NCI-H2196 treated with DMSO at 0.1 percent for 48 hours (cell line): ENCODE measurements around the gene PTRHD1.
A peak's percentile ranks its signal among the peaks of the same experiment; 100 is the strongest.
"Not testable (repeated sequence)": the region's sequence is repeated elsewhere in the genome, so short reads cannot be mapped to it uniquely, and the experiment has no call there.

Source experiments
- DNase-seq: peaks from one replicate; lab custom pipeline; 2025; ENCODE audit not compliant: unreplicated experiment; lab: John Stamatoyannopoulos, UW

PTRHD1 gene, protein sequence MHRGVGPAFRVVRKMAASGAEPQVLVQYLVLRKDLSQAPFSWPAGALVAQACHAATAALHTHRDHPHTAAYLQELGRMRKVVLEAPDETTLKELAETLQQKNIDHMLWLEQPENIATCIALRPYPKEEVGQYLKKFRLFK

DNA sequence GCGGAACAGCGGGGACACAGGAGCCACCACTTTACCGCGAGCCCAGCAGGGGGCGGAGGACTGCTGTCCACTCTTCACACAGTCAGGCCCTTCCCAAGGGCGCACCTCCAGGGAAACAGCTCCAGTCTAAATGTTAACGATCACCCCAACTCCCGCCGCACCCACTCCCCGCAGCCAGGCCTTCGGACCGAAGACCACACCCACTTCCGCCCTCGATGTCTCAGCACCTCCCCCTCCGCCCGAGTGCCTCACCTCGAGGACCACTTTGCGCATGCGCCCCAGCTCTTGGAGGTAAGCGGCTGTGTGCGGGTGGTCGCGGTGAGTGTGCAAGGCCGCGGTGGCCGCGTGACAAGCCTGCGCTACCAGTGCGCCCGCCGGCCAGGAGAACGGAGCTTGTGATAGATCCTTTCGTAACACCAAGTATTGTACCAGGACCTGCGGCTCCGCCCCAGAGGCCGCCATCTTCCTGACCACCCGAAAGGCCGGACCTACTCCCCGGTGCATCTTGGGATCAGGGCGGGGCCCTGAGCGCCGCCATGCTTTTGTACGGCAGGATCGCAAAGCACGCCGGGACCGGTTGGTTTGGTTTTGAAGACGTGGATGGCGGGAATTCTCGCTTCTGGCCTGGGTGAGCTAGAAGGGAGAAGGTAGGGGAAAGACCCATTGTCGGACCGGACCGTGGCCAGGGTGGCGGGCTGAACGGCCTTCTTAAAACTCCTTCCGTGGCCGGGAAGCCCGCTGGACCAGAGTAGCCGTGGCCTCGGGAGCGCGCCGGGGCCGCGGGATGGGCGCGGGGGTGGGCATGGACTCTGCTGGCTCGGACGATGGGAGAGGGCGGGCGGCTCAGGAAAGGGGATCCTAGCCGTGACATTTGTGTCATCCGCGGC lies at the start of gene PTRHD1, which contains the start of gene CENPO:
TSS of gene PTRHD1 (minus strand) at position 518 of the 887 bp plus-strand sequence. CDS start at position 504, 14 bp downstream.
TSS of gene CENPO (plus strand) at position 552 of the 887 bp plus-strand sequence. CDS start 495 bp downstream, outside the sequence.
- DNase-seq = peak; percentile 92

- no peak for DNase-seq
These were observed 49.2 kb upstream of the PTRHD1 start for GRCh38 chr2:24842081-24843050.

DNA sequence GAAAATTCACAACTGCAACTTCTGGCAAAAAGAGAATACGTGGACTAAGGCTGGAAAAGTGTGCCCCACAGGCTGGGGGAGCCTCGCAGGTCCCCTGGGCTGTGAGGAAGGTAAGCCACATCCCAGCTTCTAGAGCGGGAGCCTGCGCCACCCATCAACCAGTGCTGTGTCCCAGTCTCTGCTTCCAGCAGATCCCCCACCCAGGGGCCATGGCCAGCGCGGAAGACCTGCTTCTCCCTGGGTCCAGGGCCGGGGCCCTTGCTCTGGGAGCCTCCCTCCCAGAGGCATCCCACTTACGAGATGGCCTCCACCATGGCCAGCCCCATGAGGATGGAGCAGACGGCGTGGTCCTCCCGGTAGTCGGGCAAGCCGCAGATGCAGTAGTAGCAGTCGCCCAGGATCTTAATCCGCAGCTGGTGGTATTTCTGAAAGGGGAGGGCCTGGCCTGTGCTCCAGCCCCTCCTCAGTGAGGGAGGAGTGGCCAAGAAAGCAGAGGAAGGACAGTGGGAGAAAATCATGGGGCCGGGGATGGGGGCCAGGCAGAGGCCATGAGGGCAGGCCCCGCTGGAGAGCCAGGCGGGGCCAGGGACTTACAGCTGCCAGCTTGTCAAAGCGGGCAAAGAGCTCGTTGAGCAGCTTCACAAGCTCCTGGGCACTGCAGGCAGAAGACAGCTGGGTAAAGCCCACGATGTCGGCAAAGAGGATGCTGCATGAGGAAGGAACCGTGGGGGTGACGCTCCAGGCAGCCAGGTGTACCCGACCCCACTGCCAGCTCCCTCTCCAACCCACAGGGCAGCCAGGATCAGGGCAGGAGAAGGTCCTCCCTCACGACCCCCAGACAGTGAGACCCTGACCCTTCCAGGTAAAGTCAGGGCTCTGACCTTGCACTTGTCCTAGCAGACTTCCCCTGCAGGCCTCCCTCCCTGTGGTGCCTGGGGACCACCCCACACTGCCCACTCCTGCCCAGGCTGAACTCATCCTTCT lies 48.1 kb upstream of the PTRHD1 start:
- no peak for DNase-seq

- no peak for DNase-seq
These were observed 47.1 kb upstream of the PTRHD1 start for GRCh38 chr2:24840164-24840869.

- no peak for DNase-seq
These were observed 46.5 kb upstream of the PTRHD1 start for GRCh38 chr2:24839729-24840128.

GRCh38 chr2:24838541-24838940 lies 45.4 kb upstream of the PTRHD1 start:
- no peak for DNase-seq

DNA sequence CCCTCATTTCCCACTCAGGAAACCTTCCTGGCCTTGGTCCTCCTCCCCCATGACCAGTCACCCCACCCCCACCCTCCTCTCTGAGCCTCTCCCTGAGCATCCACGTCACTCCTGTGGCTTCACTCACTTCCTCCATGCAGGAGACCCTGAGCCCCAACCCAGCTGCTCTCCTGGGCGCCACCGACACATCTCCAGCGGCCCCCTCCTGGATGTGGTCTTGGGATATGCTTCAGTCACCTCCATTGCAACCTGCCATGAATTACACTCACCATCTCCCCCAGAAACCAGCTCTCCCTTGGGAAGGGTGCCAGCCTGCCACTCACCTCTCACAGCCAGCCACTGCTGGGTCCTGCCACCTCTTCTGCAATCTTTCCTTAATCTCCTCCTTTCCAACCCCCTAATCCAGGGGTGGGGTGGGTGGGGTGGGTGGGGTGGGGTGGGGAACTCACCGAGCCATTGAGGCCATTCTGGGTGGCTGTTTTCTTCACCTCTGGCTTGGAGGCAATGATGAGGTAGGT lies 44.9 kb upstream of the PTRHD1 start:
- no peak for DNase-seq

DNA sequence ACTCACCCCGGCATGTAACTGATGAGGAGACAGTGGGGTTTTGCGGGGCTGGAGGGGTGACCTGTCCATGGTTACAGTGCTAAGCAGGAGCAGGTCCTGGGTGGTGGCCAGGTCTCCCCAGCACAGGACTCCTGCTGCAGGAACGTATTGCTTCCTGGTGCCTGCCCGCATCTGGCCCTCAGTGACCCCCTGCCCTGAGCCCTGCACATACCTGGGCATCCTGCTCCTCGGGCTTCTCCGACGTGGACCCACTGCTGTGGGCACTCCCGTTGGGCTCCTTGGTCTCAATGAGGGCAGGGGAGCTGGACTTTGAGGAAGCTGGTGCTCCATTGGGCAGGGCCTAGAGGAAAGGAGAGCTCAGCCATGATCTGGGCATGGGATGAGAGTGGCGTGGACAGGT lies 43.5 kb upstream of the PTRHD1 start:
- DNase-seq = no peak

DNA sequence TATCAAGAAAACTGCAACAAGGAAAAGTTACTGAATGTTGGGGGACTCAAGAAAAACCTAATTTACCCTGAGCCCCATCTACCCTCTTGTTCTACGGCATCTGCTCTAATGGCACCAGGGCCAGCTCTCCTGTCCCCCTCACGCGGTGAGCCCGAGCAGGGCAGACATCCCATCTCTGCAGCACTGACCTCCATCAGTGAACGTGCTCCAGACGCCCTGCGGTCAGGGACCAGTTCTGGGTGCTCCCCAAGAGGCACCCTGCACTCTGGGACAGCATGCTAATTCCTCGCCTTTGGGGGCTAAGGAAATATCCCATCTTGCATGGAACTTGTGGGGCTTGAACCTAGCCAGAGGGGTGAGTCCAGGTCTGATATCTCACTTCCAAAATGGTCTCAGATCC lies 43.0 kb upstream of the PTRHD1 start:
- no peak for DNase-seq

DNA sequence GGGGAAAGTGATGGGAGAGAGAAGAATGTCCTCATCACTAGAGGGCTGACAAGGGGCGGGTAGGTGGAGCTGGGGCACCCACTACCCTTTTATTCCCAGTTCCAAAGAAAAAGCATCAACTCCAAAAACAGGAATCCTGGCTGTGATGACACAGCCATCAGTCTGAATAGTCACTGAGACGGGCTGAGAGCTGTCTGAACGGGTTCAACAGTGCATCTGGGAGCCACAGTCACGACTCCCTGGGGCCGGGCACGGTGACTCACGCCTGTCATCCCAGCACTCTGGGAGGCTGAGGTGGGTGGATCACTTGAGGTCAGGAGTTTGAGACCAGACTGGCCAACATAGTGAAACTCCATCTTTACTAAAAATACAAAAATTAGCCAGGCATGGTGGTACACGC lies 42.2 kb upstream of the PTRHD1 start:
- not testable (repeated sequence) for DNase-seq

- no peak for DNase-seq
These were observed 41.7 kb upstream of the PTRHD1 start for GRCh38 chr2:24834733-24835395.

DNA sequence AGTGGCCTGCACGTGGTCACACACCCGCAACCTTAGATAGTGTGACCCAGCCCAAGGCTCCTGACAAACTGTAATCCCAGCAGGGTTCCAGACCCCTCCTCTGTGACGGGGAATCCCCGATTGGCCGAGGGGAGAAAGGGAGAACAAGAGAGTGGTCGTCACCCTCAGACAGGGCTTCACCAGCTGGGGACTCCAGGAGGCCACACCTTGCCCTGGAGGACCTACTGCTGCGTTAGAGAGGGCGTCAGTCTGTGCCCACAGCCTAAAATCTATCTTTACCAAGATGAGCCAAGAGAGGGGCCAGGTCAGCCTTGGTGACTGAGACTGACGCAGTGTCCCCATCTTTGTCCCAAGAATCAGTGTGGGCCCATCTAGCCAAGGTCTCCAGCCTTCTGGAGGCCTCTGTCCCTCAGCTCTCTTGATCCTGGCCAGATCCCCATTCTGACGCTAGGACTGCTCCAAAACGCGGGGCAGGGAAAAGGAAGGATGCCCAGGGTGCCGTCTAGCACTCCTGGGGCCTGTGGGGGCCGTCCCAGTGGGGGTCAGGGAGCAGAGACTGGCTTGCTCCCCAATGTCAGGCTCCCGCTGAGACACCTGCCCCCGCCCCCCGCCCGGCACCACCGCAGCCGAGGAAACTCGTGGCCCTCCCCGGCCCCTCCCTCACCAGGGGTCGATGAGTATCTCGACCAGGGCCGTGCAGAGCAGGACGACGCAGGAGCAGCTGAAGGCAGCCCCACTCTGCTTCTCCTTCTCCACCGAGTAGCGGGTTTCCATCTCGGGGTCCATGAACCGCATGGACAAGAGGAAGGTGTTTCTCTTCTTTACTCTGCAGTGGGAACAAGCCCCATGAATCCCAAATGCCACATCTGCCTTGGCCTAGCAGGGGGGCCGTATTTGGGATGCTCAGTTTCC lies 40.9 kb upstream of the PTRHD1 start:
- no peak for DNase-seq

DNA sequence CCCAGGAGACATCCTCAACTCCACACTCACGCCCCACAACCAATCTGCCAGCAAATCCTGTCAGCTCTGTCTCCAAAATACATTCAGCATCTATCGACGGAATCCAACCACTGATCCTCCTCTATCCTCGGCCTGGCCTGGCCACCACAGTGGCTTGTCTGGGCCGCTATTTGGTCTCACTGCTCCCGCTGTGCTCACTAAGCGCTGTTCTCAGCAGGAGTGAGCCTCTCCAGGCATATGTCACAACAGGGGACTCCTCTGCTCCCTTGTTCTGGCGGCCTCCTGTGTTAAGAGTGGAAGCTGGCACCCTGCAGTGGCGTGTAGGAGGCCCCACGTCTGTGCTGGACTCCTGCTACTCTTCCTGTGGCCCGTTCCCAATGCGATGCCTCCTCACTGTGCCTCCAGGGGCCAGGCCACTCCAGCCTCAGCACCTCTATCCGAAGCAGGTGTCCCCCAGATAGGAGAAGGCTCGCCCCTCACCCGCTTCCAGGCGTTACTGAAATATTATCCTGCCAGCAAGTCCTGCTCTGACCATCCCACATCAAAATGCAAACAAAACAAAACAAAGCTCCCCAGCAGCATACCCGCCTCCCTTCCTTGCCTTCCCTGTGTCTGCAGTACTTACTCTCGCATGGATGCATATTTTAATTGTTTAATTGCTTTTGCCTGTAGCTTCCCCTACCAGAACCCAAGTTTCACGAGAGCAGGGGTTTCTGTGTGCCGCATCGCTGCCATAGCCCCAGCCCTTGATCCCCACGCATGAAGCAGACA lies 39.9 kb upstream of the PTRHD1 start:
- DNase-seq = no peak

DNA sequence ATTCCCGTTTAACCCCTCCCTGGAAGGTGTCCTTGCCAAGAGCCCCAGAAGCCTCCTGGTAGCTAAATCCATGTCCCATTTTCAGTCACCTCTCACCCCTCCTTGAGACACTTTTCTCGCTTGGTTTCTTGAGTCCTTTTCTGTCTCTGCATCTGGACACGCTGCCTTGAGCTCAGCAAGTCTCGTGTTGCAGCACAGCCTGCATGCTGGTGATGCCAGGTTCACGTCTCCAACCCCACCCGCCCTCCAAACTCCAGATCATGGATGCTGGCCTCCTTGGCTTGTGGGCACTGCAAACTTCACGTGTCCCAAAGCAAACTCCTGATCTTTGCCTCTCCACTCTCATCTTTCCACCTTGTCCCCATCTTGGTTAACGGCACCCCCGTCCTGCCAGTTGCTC lies 39.3 kb upstream of the PTRHD1 start:
- DNase-seq = no peak

- no peak for DNase-seq
These were observed 38.9 kb upstream of the PTRHD1 start for GRCh38 chr2:24832073-24832461.

- DNase-seq = no peak
These were observed 38.3 kb upstream of the PTRHD1 start for GRCh38 chr2:24831221-24832072.
